Activated naive CD8-positive, alpha-beta T cell treated with anti-CD3 and anti-CD28 coated beads for 36 hours (primary cell): ENCODE measurements around the gene ATG4B. TPM values are rescaled to one million over a fixed set of nuclear protein-coding genes. Genes with fewer than 3 reads are reported as not detected.

Experiments
- DNase-seq: peaks from one replicate; pipeline ENCODE4 v3.0.0; 2021
- H3K27ac Mint-ChIP-seq: one replicate; pipeline ENCODE4 v1.8.0; 2022; ENCODE audit warnings: mild to moderate bottlenecking, moderate library complexity, mixed read lengths
- H3K27me3 Mint-ChIP-seq: one replicate; pipeline ENCODE4 v1.8.0; 2022; ENCODE audit warnings: mild to moderate bottlenecking, mixed read lengths
- H3K36me3 Mint-ChIP-seq: one replicate; pipeline ENCODE4 v1.8.0; 2021; ENCODE audit warnings: mild to moderate bottlenecking, mixed read lengths
- H3K4me1 Mint-ChIP-seq: one replicate; pipeline ENCODE4 v1.8.0; 2021; ENCODE audit warnings: mixed read lengths
- H3K4me3 Mint-ChIP-seq: one replicate; pipeline ENCODE4 v1.8.0; 2022; ENCODE audit warnings: mild to moderate bottlenecking, moderate library complexity, mixed read lengths
- H3K9me3 Mint-ChIP-seq: one replicate; pipeline ENCODE4 v1.8.0; 2022; ENCODE audit warnings: mixed read lengths
- total RNA-seq, 2 experiments: library from RNA; stranded (reverse); gene quantifications; one replicate each; pipeline ENCODE4 v1.2.3, GENCODE V29; 2021

Gene ATG4B
- total RNA-seq, 2 experiments from 2014 or later, result 72.5 to 73.8 TPM

GRCh38 chr2:241677392-241677791 is 39.9 kb downstream of the ATG4B start:
- Mint-ChIP-seq H3K27me3 (no peaks in the 10 kb centered on the region), H3K27ac (no peak overlapping the region), H3K4me3 (no peak overlapping the region), H3K36me3 (peaks cover 17% of the 10 kb centered on the region), H3K9me3 (no peaks in the 10 kb centered on the region), H3K4me1 (peaks cover 9% of the 10 kb centered on the region)
- no peak for DNase-seq

GRCh38 chr2:241678307-241678706 is 40.8 kb downstream of the ATG4B start:
- Mint-ChIP-seq H3K27ac (no peak overlapping the region), H3K36me3 (peaks cover 17% of the 10 kb centered on the region), H3K27me3 (no peaks in the 10 kb centered on the region), H3K4me3 (no peak overlapping the region), H3K4me1 (peaks cover 10% of the 10 kb centered on the region), H3K9me3 (no peaks in the 10 kb centered on the region)
- no peak for DNase-seq

GRCh38 chr2:241678784-241679540 is 41.5 kb downstream of the ATG4B start:
- no peak overlapping the region for H3K27ac Mint-ChIP-seq
- no peak overlapping the region for H3K4me3 Mint-ChIP-seq
- no peaks in the 10 kb centered on the region for H3K9me3 Mint-ChIP-seq
- DNase-seq, result no peak
- H3K36me3 Mint-ChIP-seq, result peaks cover 17% of the 10 kb centered on the region
- no peaks in the 10 kb centered on the region for H3K27me3 Mint-ChIP-seq
- peaks cover 9% of the 10 kb centered on the region for H3K4me1 Mint-ChIP-seq

- no peak for DNase-seq
- no peaks in the 10 kb centered on the region for H3K9me3 Mint-ChIP-seq
- no peak overlapping the region for H3K4me3 Mint-ChIP-seq
- peaks cover 9% of the 10 kb centered on the region for H3K4me1 Mint-ChIP-seq
- no peak overlapping the region for H3K27ac Mint-ChIP-seq
- peaks cover 20% of the 10 kb centered on the region for H3K36me3 Mint-ChIP-seq
- H3K27me3 Mint-ChIP-seq, result no peaks in the 10 kb centered on the region
Observed at GRCh38 chr2:241680044-241680443, 42.6 kb downstream of the ATG4B start.

GRCh38 chr2:241680827-241681599 is 43.5 kb downstream of the ATG4B start:
- no peak for DNase-seq
- Mint-ChIP-seq H3K36me3 (peaks cover 24% of the 10 kb centered on the region), H3K9me3 (no peaks in the 10 kb centered on the region), H3K27me3 (no peaks in the 10 kb centered on the region), H3K27ac (no peak overlapping the region), H3K4me3 (no peak overlapping the region), H3K4me1 (peaks cover 15% of the 10 kb centered on the region)

GRCh38 chr2:241686324-241686649 is 48.8 kb downstream of the ATG4B start:
- DNase-seq, result no peak
- Mint-ChIP-seq H3K9me3 (no peaks in the 10 kb centered on the region), H3K27ac (peak overlapping the region; percentile 88), H3K4me1 (peaks cover 26% of the 10 kb centered on the region), H3K27me3 (no peaks in the 10 kb centered on the region), H3K4me3 (peak overlapping the region; percentile 95), H3K36me3 (peaks cover 46% of the 10 kb centered on the region)

GRCh38 chr2:241686650-241687425 is 49.3 kb downstream of the ATG4B start, which contains the start of gene DTYMK:
Gene DTYMK, minus strand, starts transcription at chr2:241686815. Its CDS starts 32 bp downstream, at chr2:241686783.
- Mint-ChIP-seq H3K4me3 (peak within 1 kb of the TSS; percentile 95), H3K27me3 (no peaks in the 10 kb centered on the region), H3K9me3 (no peaks in the 10 kb centered on the region), H3K27ac (peak within 1 kb of the TSS; percentile 95), H3K4me1 (peaks cover 26% of the 10 kb centered on the region), H3K36me3 (peaks cover 42% of the 10 kb centered on the region)
- DNase-seq, result peak; percentile 99

- no peak for DNase-seq
- no peak overlapping the region for H3K27ac Mint-ChIP-seq
- H3K4me1 Mint-ChIP-seq, result peaks cover 24% of the 10 kb centered on the region
- no peaks in the 10 kb centered on the region for H3K27me3 Mint-ChIP-seq
- H3K9me3 Mint-ChIP-seq, result no peaks in the 10 kb centered on the region
- H3K36me3 Mint-ChIP-seq, result peaks cover 40% of the 10 kb centered on the region
- peak overlapping the region; percentile 60 for H3K4me3 Mint-ChIP-seq
Observed at GRCh38 chr2:241689306-241689705, 51.8 kb downstream of the ATG4B start.

- Mint-ChIP-seq H3K27ac (no peak overlapping the region), H3K4me1 (peaks cover 24% of the 10 kb centered on the region), H3K9me3 (no peaks in the 10 kb centered on the region), H3K27me3 (no peaks in the 10 kb centered on the region), H3K36me3 (peaks cover 41% of the 10 kb centered on the region), H3K4me3 (no peak overlapping the region)
- no peak for DNase-seq
Observed at GRCh38 chr2:241690202-241690717, 52.8 kb downstream of the ATG4B start.

- Mint-ChIP-seq H3K27ac (no peak overlapping the region), H3K27me3 (no peaks in the 10 kb centered on the region), H3K36me3 (peaks cover 41% of the 10 kb centered on the region), H3K4me3 (no peak overlapping the region), H3K9me3 (no peaks in the 10 kb centered on the region), H3K4me1 (peaks cover 16% of the 10 kb centered on the region)
- no peak for DNase-seq
Observed at GRCh38 chr2:241692448-241692847, 55.0 kb downstream of the ATG4B start.

GRCh38 chr2:241695651-241696050 is 58.2 kb downstream of the ATG4B start:
- H3K27me3 Mint-ChIP-seq, result no peaks in the 10 kb centered on the region
- no peak overlapping the region for H3K4me3 Mint-ChIP-seq
- no peak for DNase-seq
- peaks cover 26% of the 10 kb centered on the region for H3K36me3 Mint-ChIP-seq
- peaks cover 12% of the 10 kb centered on the region for H3K4me1 Mint-ChIP-seq
- H3K9me3 Mint-ChIP-seq, result no peaks in the 10 kb centered on the region
- H3K27ac Mint-ChIP-seq, result no peak overlapping the region

- Mint-ChIP-seq H3K4me1 (peaks cover 17% of the 10 kb centered on the region), H3K36me3 (peaks cover 37% of the 10 kb centered on the region), H3K9me3 (no peaks in the 10 kb centered on the region), H3K27ac (peak overlapping the region; percentile 94), H3K27me3 (no peaks in the 10 kb centered on the region), H3K4me3 (peak overlapping the region; percentile 89)
- DNase-seq, result no peak
Observed at GRCh38 chr2:241701149-241701398, 63.6 kb downstream of the ATG4B start.

GRCh38 chr2:241701399-241702154 is 64.1 kb downstream of the ATG4B start, which contains the start of gene ING5:
Gene ING5, plus strand, starts transcription at chr2:241702039. Its CDS starts 27 bp downstream, at chr2:241702066.
- H3K36me3 Mint-ChIP-seq, result peaks cover 37% of the 10 kb centered on the region
- H3K27ac Mint-ChIP-seq, result peak within 1 kb of the TSS; percentile 94
- DNase-seq, result peak; percentile 98
- peak within 1 kb of the TSS; percentile 90 for H3K4me3 Mint-ChIP-seq
- peaks cover 17% of the 10 kb centered on the region for H3K4me1 Mint-ChIP-seq
- H3K9me3 Mint-ChIP-seq, result peaks cover under 1% of the 10 kb centered on the region
- no peaks in the 10 kb centered on the region for H3K27me3 Mint-ChIP-seq
